GM12878 (cell line): ENCODE data around the gene AGAP3.

Experiments used
- BCL3 ChIP-seq: IDR thresholded peaks from 2 replicates; pipeline ENCODE4 v1.6.1; 2011; ENCODE audit warnings: borderline replicate concordance, low read depth, mild to moderate bottlenecking, moderate library complexity, low read length; ENCODE audit not compliant: insufficient read depth, poor library complexity, severe bottlenecking
- CTCF ChIP-seq, 3 experiments: IDR thresholded peaks in 2 of 3; conservative IDR thresholded peaks in 1 of 3; 2 replicates each; pipeline ENCODE4 v1.5.1; 2011; ENCODE audit warnings: low read depth in 3 of 3, low read length in 3 of 3, mild to moderate bottlenecking in 3 of 3, control low read depth in 2 of 3, moderate library complexity in 2 of 3, inconsistent platforms in 1 of 3, mixed read lengths in 1 of 3; ENCODE audit not compliant: control insufficient read depth in 2 of 3, insufficient read depth in 1 of 3; ENCODE audit errors: extremely low read depth in 1 of 3
- ETV6 ChIP-seq, 2 experiments: fragments of 450-650 bp in 1 of 2; IDR thresholded peaks in 1 of 2; conservative IDR thresholded peaks in 1 of 2; 2 replicates each; pipeline ENCODE4 v1.6.1; 2014; ENCODE audit warnings: antibody characterized with exemption in 1 of 2, borderline replicate concordance in 1 of 2, low read depth in 1 of 2, mild to moderate bottlenecking in 1 of 2, moderate library complexity in 1 of 2
- EZH2 ChIP-seq: IDR thresholded peaks from 2 replicates; pipeline ENCODE4 v1.6.1; 2012; ENCODE audit warnings: low read depth, mild to moderate bottlenecking, control low read depth, inconsistent platforms, low read length, borderline replicate concordance; ENCODE audit not compliant: control insufficient read depth
- NR2C2 ChIP-seq: IDR thresholded peaks from 2 replicates; pipeline ENCODE4 v1.6.1; 2011; ENCODE audit warnings: borderline replicate concordance, low read depth; ENCODE audit not compliant: control insufficient read depth, insufficient read length
- SPI1 ChIP-seq: IDR thresholded peaks from 2 replicates; pipeline ENCODE4 v1.6.1; 2011; ENCODE audit warnings: low read depth, mild to moderate bottlenecking, low read length, moderate library complexity, borderline replicate concordance; ENCODE audit not compliant: insufficient read depth
- YY1 ChIP-seq: IDR thresholded peaks from 2 replicates; pipeline ENCODE4 v1.6.1; 2011; ENCODE audit warnings: low read depth, mild to moderate bottlenecking, low read length

GRCh38 chr7:151131592-151132293 lies 45.5 kb downstream of the AGAP3 start:
- TF ChIP-seq ETV6 (conservative IDR thresholded peaks at IDR 0.05 in 1 of 2, IDR thresholded peaks at IDR 0.05 in 1 of 2; ENCODE audit: borderline replicate concordance in 1 of 2, low read depth in 1 of 2): no peak
- TF ChIP-seq SPI1: no peak
- no peak for TF ChIP-seq YY1
- TF ChIP-seq NR2C2: no peak
- no peak for TF ChIP-seq EZH2
- no peak for TF ChIP-seq BCL3
- TF ChIP-seq CTCF (IDR thresholded peaks at IDR 0.05 in 2 of 3, conservative IDR thresholded peaks at IDR 0.05 in 1 of 3; ENCODE audit: control insufficient read depth in 2 of 3, extremely low read depth in 1 of 3, insufficient read depth in 1 of 3, low read depth in 3 of 3, low read length in 3 of 3): no peak
